Measurements from ENCODE around the gene CCBE1.
"Not testable (repeated sequence)": the region's sequence is repeated elsewhere in the genome, so short reads cannot be mapped to it uniquely, and the experiment has no call there.

The CCBE1 gene

DNA sequence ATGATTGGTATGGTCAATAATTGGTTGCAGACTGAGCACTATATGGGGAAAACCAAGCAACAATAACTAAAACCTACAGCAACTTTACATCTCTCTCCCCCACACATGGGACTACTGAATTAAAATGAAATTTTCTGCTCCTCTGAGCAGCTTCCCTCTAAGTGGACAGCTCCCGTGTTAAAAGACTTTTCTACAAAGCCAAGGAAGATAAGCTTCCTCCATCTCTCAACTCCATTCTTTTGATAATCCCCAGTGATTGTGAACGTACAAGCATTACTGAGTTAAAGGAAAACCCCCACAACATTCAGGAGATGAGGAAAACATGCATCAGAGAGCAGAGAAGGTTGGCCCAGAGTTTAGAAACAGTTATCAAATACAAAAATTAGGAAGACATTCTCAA is 21.9 kb downstream of the CCBE1 start:
- DNase-seq: no peak

DNA sequence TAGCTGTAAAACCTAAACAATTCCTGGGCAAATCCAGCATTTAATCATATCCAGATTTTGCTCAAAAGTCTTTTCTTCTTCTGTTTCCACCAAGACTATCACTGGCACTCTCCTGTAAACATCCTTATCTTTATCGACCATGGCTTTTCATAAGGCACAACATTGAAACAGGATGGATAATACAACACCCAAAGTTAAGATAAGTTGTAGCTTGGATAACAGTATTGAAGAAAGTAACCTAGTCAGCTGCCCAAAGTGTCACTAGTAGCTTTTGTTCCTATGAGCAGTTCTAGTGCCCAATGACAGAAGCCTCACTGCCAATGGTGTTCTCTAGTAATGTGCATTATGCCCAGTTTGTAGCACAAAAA is 22.3 kb downstream of the CCBE1 start:
- no peak for DNase-seq

DNA sequence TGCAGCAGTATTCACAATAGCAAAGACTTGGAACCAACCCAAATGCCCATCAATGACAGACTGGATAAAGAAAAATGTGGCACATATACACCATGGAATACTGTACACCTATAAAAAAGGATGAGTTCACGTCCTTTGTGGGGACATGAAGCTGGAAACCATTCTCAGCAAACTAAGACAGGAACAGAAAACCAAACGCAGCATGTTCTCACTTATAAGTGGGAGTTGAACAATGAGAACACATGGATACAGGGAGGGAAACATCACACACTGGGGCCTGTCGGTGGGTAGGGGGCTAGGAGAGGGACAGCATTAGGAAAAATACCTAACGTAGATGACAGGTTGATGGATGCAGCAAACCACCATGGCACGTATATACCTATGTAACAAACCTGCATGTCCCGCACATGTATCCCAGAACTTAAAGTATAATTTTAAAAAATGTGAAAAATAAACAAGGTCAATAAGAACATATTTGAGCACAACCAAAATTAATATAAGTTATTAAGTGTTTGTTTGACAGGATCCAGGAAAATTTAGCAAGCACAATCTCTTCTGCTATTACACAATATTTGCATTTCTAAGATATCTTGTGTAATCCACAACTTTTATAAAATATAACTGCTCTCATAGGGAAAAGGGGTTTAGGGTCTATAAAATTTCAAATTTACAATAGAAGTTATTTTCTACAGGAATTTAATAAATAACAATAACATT is 22.9 kb downstream of the CCBE1 start:
- DNase-seq: no peak

DNA sequence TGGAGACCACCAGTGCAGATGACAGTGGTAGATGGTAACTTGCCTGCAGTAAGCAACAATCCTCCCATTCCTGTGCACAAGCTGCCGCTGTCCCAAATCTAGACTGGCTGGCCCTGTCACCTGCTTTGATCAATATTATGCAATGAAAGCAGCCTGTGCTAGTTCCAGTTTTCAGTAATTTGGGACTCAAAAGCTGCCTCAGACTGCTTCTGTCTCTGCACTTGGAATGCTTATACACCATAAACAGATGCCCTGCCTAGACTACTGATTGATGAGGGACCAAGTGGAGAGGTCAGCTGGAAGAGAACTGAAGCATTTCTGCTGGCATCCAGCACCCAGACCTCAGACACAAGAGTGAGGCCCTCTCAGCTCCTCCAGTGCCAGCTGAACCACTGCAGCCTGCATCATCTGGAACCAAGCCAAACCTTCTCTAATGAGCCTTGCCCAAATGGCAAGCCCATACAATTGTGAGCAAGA is 24.9 kb downstream of the CCBE1 start:
- DNase-seq: no peak

DNA sequence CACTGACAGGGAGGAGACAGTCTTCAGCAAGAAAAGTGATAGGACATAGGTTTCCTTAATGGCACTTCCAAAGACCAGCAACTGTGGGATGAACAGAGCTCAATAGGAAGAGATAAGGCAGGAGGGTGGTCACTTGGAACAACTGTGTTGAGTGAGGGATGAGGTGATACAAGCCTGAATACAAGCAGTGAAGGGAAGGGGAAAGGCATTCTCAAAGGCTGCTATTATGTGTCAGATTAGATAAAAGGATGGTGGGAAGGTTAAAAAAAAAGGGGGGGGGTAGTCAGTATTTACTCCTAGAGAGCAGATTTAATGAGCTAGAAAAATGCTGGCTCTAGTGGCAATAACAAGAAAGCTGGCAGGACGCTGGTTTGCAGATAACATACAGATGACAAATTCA is 25.7 kb downstream of the CCBE1 start:
- DNase-seq: no peak

DNA sequence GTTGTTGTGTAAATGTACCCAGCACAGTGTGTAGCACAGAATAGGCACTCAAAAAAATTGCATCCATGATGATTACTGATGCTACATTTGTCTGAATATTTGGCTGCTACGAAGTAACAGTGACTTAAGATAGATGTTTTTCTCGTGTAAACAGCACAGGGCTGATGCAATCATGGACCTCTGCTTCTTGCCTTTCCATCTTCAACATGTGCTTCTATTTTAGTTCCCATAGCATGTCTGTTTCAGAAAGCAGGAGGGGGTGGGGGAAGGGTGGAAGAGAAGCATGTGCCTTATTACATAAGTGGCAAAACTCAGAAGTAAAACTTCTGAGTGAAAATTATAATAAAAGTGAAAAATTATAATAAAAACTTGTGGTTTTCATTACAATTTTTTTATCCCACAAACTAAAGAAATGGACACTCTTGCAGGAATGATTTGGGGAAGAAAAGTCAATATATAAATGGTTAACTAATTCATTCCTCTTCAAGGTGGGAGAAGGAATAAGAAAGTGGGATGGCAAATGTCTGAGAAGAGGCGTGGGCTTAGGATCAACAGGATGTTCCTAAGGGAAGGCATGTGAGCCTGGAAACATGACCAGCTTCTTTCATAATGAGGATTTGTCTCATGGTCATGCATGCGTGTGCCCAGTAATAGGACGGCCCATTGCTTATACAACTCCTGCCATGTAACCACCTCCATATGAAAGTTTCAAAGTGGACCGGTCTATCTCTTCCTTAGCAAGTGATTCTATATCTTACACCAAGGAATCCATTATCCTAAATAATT is 27.2 kb downstream of the CCBE1 start:
- DNase-seq: no peak

DNA sequence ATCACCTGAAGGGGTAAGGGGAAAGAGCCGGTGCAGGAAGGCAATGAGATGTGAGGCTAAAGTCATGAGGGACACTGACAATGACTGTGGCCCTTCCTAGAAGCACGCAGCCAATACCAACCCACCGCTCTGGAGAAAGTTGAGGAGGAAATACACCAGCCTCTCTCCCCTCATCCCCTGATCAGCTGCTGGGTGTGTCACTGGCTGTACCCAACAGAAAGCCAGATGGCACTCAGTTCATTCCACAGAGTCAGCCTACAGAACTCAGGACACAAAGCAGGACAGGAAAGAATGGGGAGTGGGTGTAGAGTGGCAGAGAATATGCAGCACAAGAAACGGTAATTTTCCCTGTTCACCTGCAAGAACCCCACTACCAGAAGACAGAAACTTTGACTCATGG is 29.7 kb downstream of the CCBE1 start:
- DNase-seq: no peak

DNA sequence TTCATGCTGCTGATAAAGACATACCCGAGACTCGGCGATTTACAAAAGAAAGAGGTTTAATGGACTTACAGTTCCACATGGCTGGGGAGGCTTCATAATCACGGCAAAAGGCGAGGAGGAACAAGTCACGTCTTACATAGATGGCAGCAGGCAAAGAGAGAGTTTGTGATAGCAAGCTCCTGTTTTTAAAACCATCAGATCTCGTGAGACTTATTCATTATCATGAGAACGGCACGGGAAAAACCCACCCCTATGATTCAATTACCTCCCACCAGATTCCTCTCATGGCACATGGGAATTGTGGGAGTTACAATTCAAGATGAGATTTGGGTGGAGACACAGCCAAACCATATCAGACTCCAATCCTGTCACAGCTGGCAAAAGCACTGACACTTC is 31.2 kb downstream of the CCBE1 start:
- not testable (repeated sequence) for DNase-seq

DNA sequence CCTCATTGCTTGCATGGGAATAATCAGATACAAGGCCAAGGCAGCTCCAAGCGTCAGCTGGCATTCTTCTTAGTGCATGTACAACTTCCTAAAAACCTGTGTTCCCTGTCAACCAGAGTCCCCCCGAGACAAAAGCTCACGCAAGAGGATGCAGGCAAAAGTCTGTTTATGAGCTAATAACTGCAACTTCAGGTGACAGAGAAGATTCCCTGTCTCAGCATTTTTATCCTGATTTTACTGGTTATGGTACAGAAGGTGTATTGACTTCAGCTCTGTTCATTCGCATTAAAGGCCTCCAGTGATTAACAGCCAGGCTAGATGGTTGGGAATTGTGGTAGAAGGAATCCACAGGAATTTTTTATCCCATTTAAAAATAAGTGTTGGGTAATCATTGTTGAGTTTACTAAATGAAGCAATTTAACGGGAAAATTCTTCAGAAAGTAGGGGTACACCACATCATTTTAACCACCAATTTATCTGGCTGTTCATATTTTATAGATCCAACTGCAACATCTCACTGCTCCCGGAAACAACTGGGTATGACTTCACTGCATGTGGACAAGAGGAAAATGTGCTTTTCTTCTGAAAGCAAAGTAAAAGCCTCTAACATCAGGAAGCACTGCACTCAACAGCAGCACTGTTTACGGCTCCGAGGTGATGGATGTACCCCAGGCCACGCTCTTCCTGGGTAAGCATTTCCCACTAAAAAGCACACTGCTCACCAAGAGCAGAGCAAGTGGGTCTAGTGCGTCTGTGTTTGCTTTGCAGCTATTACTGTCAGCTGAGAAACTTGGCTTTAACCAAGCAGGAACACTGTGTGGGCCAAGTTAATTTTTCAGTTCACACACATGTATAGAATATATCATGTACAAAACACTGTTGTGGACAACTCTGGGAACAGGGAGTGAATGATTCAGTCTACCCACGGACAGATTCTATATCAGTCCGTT is 31.9 kb downstream of the CCBE1 start:
- DNase-seq: no peak

DNA sequence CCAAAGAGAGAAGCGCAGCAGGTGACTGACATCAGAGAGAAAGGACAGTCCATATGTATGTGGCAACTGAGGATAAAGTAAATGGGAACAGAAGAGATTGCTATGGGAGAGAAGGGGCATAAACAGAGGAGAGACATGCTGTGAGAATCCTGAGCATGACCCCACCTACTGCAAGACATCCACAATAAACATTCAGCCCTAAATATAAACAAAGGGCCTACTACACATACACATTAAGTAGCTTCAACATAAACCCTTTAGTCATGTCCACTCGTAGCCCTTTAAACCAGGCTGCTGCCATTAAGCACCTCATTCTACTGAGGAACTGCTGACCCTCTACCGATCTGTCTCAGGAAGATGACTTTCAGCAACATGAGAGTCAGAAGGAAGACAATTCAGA is 32.9 kb downstream of the CCBE1 start:
- no peak for DNase-seq

DNA sequence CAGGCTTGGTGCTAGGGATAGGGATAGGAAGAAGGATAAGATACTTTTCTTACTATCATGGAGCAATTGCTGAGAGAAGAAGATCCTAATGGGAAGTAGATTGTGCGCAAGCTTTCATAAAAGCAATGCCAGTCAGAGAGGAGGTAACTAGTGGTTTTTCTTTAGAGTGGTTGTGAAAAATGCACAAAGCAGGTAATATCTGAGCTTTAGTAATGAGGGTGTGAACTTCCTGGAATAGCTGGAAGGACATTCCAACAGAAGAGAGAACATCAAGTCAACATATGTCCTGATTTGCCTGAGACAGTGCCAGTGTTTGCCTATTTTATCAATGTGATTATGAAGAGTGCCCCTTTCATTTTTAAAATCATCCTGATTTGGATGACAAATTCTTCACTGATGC is 34.1 kb downstream of the CCBE1 start:
- DNase-seq: no peak

DNA sequence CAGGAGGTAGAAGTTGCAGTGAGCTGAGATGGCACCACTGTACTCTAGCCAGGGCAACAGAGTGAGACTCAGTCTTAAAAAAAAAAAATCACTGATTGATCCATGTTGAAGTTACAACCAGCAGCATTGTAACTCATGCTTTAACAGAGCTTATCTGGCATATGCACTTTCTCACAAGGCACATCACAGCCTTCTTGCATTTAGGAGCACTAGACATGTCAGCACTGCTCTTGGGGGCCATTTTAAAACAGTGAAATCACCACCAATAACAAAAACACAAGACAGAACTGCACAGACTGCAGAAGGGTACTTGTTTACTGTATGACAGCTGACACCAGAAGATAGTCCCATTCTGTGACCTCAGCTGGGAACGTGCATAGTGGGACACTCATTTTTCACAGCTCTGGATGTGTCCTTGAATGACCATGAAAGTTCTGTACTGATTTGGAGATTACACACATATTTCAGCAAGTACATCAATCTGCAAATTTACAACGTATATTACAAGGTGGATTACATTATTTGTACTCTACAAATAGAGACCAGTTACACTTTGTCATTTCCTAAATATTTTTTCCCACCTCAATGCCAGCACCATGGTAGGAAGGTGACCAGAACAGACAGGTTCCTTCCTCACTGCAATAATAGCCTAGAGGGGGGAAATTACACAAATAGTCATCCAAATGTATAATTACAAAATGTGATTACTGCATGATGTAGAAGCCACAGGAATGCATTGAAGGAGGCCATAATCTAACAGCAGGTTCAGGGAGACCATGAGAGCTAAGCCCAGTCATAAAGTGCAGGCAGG is 35.1 kb downstream of the CCBE1 start:
- no peak for DNase-seq

DNA sequence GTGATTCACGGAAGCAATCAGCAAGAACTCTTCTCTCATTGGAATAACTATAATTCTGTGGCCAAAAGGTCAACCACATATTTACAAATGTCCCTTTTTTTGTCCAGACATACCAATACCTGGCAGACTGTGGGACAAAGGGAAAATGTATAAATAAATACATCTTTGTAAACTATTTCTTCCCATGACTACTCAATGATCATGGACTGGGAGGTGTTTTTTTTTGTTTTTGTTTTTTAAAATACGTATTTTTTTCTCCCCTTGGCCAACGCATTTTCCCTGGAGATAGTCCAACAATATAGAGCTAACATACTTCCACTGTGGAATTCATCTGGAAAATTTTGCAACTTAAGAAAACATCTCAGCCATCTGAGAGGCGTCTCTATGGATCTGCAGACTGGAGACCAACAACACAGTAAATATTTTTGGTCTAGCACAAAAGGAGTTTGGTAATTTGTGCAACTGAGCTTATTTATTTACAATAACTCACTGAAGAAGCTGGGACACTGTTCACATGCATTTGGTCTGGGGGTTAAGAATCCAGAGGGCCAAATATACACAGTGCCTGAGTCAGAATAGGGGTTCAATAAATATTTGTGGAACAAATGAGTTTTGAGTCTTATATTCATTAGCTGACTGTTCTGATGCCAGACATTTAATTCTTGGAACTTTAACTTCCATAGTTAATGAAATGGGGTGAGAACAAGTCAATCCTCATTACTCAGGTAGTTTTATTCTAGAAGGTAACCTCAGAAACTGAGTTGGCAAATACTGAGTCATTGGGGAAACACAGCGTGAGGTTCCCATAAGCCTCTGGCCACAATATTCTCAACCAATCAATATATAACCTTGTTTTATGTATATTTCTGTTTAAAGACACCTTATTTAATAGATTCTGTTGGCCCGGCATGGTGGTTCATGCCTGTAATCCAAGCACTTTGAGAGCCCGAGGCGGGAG is 36.2 kb downstream of the CCBE1 start:
- no peak for DNase-seq

DNA sequence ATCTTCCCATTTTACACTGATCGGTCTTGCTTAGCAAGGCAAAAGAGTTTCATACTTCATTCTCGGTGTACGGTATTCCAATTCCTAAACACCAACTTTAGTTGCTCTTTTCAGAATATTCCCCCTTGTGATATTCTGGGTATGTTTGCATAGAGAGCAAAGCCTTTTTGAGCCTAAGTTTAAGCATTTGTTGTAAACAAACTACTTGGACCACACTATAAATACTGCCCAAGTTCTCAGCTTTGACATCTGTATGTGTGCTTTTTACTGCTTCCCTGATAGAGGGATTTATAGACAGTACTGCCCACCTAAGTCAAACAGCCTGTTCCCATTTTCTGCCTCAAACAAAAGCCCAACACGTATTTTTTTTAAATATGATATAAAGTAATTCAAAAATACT is 36.9 kb downstream of the CCBE1 start:
- DNase-seq: no peak

DNA sequence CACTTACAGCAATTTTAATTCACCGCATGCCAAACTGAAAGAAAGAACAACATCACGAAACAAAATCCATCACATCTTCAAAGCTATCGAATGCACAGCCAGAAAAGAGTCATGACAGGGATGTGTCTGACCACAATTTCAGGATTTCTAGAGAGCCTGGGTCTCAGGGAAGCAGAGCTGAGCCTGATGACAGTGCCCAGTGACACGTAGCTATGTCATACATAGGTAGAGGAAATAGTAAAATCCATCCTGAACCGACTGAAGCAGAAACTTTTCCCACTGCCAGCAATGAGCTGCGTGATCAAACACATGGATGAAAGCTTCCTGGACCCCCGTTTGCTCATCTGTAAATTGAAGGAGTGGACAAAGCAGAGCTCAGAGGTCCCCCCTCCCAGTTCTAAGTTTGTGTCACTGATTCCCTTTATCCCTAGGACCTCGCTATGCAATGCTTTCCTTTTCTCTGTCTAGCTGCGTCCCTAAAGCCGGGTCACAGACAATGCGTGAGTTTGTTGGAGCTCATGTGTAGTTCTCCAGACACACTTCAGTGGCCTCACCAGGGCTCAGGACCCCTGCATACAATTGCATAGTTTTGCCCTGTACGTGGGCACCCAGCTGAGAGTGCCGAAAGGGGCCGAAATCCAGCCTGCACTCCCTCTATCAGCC is 37.6 kb downstream of the CCBE1 start:
- no peak for DNase-seq

DNA sequence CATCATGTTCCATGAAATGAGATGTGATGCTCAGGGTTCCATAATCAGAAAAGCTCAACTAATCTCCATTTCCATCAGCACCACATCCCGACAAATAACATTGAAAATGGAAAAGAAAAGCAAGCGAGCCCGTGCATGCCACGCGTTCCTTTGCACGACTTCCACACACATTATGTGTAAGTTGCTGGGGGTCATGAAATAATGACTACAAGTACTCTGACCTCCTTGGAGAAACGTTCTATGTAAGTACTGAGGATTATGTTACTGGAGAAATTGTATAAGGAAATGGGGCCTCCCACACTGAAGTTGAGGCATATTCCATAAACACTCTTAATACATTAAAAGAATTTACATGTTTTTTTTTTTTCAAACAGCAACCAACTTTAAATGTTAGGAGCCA is 38.3 kb downstream of the CCBE1 start:
- DNase-seq: no peak

DNA sequence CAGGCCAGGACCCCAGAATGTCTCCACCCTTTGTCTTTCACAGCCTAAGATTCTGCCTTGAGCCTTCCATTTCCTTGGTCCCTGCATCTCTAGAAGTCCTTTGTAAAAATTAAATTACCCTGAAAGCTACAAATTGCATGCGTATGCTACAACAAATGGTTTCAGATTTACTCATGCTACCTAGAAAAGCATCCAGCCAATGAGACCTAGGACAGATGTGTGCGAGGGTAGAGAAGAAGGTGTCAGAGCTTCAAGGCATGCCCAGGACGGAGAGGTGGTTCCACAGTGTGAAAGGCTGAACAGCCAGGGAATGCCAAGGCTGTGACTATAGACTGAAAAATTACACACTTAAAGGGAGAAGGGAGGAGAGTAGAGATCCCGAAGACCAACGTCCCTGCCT is 40.2 kb downstream of the CCBE1 start:
- no peak for DNase-seq

DNA sequence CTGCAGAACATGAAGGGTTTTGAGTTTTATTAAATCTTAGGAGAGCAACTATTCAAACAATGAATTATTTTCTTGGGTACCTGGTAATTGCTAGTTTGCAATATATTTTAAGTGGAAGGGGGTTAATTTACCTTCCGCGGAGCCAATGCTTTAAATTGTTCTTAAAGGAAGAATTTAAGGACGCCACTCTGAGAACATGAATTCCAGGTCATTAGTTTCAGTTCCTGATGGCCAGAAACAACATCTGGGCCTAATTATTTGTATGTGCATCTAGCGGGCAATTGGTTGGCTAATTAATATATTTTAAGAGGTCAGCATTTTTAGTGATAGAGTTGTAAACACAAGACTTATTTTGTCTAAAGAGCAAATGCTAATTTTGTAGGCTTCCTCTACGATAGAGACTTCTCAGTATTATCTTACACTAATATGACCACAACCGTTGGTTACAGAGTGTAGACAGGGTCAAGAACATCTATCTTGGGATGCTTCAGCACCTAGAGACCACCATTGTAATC is 40.8 kb downstream of the CCBE1 start:
- no peak for DNase-seq

DNA sequence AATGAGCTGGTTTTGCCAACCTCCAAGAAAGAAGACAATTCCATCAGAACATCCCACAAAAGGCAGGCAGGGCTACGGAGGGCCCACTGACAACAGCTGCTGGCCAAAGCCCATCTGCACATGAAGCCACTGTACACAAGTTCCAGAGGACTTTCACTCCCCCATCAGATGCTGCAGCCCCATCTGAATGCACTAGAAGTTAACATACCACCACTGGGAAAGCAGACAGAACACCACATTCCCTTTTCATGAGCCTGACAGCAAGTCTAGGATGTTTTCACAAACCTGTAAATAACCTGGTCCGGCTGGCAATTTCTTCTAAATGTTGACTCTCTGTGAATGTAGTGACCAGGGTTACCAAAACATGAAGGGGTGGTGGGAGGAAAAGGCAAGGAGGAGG is 41.5 kb downstream of the CCBE1 start:
- DNase-seq: no peak

DNA sequence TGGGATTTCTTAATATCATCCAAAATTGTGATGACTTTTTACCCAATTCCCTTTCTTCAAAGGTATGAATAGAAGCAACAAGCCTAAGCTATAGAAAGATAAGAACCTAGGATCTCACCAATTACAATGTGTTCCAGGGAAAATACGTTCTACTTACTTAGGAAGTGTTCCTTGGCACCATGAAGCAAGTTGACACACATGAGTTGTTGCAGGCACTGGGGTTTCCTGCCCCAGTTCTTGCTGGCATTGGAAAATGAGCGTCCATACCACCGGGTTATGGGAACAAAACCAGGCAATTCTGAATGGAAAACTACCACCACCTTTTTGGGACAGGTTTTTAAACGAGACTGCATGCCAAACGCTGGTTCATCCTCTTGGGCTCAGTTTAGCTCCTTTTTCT is 46.2 kb downstream of the CCBE1 start:
- DNase-seq: no peak
